ENCODE results near the gene APLP1. TPM values are rescaled to one million over a fixed set of nuclear protein-coding genes. Genes with fewer than 3 reads are reported as not detected.

The APLP1 gene
- total RNA-seq, 4 donors from 2014 or later: 0.27 to 0.33 TPM; not detected in 2

DNA sequence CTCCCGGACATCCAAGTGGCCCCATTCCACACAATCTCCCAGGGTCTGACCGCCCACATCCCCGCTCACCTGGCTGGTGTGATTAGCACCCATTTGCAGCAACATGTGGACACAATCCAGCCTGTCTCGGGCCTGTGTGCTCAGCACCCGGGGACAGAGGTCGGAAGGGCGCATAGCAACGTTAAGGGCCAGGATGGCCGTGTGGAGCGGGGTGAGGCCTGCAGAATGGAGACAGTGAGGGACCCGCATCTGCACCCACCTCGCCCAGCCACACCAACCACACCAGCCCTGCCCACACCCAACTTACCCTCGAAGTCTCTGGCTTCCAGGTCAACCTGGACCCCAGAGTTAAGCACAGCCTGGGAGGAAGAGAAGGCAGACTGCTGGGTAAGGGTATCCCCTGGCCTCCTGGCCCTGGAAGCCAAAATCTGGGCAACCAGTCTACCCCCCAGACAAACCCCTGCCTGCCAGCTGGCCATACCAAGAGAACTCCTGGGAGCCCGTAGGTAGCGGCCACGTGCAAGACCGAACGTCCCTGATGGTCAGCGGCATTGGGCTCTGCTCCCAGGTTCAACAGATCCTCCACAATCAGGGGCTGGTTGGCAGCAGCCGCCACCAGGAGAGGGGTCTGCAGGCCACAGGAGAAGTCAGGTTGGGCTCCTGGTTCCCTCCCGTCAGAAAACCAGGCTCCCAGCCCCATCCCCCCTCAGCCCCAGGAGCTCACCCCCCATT is 27.7 kb downstream of the APLP1 start:
- Histone ChIP-seq H3K9me3 (no peaks in the 10 kb centered on the region), H3K27ac (no peak overlapping the region), H3K36me3 (peaks cover 0 to 5% of the 10 kb centered on the region in 2 donors), H3K27me3 (peaks cover 0 to 3% (median 0%) of the 10 kb centered on the region in 3 donors), H3K4me1 (peaks cover 9 to 21% of the 10 kb centered on the region in 2 donors), H3K4me3 (no peak overlapping the region)
- DNase-seq (no peak), ATAC-seq (no peak)
- intact Hi-C loops (cut with DNase I; ENCODE audit: low total_unique reads) (no loop called here), in situ Hi-C loops (cut with MboI; ENCODE audit: low sequenced_read_pairs in 4 of 4) (no loop called here)
- TF ChIP-seq POLR2A (IDR thresholded peaks at IDR 0.05): no peak
- TF ChIP-seq, protein P1, sequence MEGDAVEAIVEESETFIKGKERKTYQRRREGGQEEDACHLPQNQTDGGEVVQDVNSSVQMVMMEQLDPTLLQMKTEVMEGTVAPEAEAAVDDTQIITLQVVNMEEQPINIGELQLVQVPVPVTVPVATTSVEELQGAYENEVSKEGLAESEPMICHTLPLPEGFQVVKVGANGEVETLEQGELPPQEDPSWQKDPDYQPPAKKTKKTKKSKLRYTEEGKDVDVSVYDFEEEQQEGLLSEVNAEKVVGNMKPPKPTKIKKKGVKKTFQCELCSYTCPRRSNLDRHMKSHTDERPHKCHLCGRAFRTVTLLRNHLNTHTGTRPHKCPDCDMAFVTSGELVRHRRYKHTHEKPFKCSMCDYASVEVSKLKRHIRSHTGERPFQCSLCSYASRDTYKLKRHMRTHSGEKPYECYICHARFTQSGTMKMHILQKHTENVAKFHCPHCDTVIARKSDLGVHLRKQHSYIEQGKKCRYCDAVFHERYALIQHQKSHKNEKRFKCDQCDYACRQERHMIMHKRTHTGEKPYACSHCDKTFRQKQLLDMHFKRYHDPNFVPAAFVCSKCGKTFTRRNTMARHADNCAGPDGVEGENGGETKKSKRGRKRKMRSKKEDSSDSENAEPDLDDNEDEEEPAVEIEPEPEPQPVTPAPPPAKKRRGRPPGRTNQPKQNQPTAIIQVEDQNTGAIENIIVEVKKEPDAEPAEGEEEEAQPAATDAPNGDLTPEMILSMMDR (IDR thresholded peaks at IDR 0.05 in 4 of 5, conservative IDR thresholded peaks at IDR 0.05 in 1 of 5): no peak

DNA sequence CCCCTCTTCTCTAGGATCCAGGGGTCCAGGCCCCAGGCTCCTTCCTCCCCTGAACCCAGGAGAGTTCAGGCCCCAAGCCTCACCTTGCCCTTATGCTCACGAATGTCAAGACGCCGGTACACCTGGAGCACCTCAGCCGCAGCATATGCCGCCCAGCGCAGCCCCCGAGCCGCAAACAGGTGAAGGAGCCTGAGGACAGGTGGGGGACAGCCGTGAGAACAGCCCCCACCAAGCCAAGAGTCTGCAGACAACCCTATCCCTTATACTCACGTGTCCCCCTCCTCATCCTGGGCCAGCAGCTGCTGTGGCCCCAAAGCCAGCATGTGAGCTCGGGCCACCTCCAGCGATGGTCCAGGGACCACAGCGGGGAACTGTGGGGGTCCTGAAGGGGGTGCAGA is 28.3 kb downstream of the APLP1 start:
- DNase-seq: no peak
- H3K9me3 ChIP-seq: no peaks in the 10 kb centered on the region

DNA sequence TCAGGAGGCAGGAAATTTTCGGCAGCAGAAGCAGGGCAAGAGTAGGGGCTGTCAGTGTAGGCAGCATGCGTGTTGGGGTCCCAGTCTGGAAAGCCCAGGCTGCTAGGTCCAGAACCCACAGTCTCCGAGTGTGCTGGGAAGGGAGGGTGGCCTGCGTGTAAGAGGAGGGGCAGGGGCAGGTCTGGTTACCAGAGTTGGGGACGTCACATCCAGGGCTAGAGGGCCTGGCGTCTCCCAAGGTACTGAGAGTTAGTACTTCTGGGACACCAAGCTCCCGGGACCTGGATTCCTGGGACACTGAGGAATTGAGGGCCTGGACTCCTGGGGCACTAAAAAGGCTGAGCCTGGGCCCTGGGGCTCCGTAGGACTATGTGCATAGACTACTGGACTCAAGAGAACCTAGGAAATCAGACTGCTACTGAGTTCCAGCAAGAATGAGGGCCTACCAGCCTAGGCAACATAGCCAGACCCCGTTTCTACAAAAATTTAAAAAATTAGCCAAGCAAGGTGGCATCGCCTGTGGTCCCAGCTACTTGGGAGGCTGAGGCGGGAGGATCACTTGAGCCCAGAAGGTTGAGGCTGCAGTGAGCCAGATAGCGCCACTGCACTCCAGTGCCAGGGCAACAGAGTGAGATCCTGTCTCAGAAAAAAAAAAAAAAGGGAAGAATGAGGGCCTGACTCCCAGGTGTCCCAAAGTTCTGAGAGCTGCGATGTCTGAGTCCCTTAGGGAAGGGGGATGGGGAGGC is 29.5 kb downstream of the APLP1 start:
- peaks cover 0 to 3% (median 0%) of the 10 kb centered on the region in 3 donors for H3K27me3 ChIP-seq
- no peaks in the 10 kb centered on the region for H3K9me3 ChIP-seq
- H3K36me3 ChIP-seq: peaks cover 0 to 5% of the 10 kb centered on the region in 2 donors
- H3K27ac ChIP-seq: peak overlapping the region in 2 of 4 donors; percentile 64 to 79
- H3K4me3 ChIP-seq: peak overlapping the region; percentile 63 to 87 (median 66)
- intact Hi-C loops (cut with DNase I; ENCODE audit: low total_unique reads) (no loop called here), in situ Hi-C loops (cut with MboI; ENCODE audit: low sequenced_read_pairs in 4 of 4) (no loop called here)
- H3K4me1 ChIP-seq: peaks cover 9 to 21% of the 10 kb centered on the region in 2 donors
- TF ChIP-seq, protein P1 (IDR thresholded peaks at IDR 0.05 in 4 of 5, conservative IDR thresholded peaks at IDR 0.05 in 1 of 5): no peak
- ATAC-seq (no peak), DNase-seq (no peak)

More for the DNA sequence above, 28.3 kb downstream of the APLP1 start:
- H3K27me3 ChIP-seq: peaks cover 0 to 3% (median 0%) of the 10 kb centered on the region in 3 donors
- in situ Hi-C loops (cut with MboI; ENCODE audit: low sequenced_read_pairs in 4 of 4): no loop called here
- no peak for ATAC-seq
- no peak overlapping the region for H3K4me3 ChIP-seq
- H3K27ac ChIP-seq: no peak overlapping the region
- peaks cover 0 to 5% of the 10 kb centered on the region in 2 donors for H3K36me3 ChIP-seq
- TF ChIP-seq, protein P1 (IDR thresholded peaks at IDR 0.05 in 4 of 5, conservative IDR thresholded peaks at IDR 0.05 in 1 of 5): no peak
- intact Hi-C loops (cut with DNase I; ENCODE audit: low total_unique reads): no loop called here
- H3K4me1 ChIP-seq: peaks cover 9 to 21% of the 10 kb centered on the region in 2 donors

DNA sequence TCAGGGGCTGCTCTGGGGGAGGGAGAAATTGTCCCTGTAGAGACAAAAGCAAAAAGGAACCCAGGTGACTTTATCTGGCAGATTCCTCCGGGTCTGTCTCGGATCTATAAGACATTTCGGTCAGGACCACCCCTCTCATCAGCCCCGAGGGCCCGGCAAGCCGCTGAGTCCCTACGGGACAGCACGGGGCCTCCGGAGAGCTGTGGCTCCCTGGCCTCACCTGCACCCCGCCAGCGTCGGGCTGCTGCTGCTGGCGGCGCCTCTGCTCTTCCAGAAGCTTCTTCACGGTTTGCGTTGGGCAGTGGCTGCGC is 30.1 kb downstream of the APLP1 start:
- peaks cover 0 to 3% (median 0%) of the 10 kb centered on the region in 3 donors for H3K27me3 ChIP-seq
- H3K9me3 ChIP-seq: no peaks in the 10 kb centered on the region
- in situ Hi-C loops (cut with MboI; ENCODE audit: low sequenced_read_pairs in 4 of 4) (no loop called here), intact Hi-C loops (cut with DNase I; ENCODE audit: low total_unique reads) (no loop called here)
- peaks cover 9 to 21% of the 10 kb centered on the region in 2 donors for H3K4me1 ChIP-seq
- DNase-seq (no peak), ATAC-seq (no peak)
- peaks cover 0 to 5% of the 10 kb centered on the region in 2 donors for H3K36me3 ChIP-seq
- TF ChIP-seq, protein P1 (IDR thresholded peaks at IDR 0.05 in 4 of 5, conservative IDR thresholded peaks at IDR 0.05 in 1 of 5): no peak
- TF ChIP-seq POLR2A (IDR thresholded peaks at IDR 0.05): no peak
- H3K4me3 ChIP-seq: peak overlapping the region; percentile 63 to 87 (median 66)
- H3K27ac ChIP-seq: peak overlapping the region; percentile 49 to 79 (median 69)

Measured in gastrocnemius medialis (tissue), 4 donors.